SK-N-SH treated with all-trans-retinoic acid at 6 μM for 48 hours (cell line): ENCODE results near the gene MAML3.

Experiments used
- ATAC-seq: fragments of 200-7000 bp; cut with Tn5 transposase; 3 replicates; pipeline ENCODE4 v1.9.1; 2020; ENCODE audit warnings: mild to moderate bottlenecking, moderate library complexity
- ARNTL ChIP-seq: fragments of 450-650 bp; formaldehyde crosslinking; IDR thresholded peaks from 2 replicates; pipeline ENCODE4 v1.5.0; 2020; ENCODE audit warnings: low read depth, mild to moderate bottlenecking, moderate library complexity, borderline replicate concordance
- BACH2 ChIP-seq: fragments of 250-450 bp; sonication (Bioruptor Pico); IDR thresholded peaks from 2 replicates; pipeline ENCODE4 v1.9.0; 2021; ENCODE audit warnings: mild to moderate bottlenecking, borderline replicate concordance
- CSDC2 ChIP-seq: fragments of 250-450 bp; sonication (Bioruptor Pico); IDR thresholded peaks from 2 replicates; pipeline ENCODE4 v1.5.0; 2020; ENCODE audit warnings: mild to moderate bottlenecking, moderate library complexity
- CSRNP3 ChIP-seq: fragments of 250-450 bp; sonication (Bioruptor Pico); IDR thresholded peaks from 2 replicates; pipeline ENCODE4 v1.5.1; 2021; ENCODE audit warnings: mild to moderate bottlenecking, moderate library complexity
- ESRRG ChIP-seq: fragments of 250-450 bp; sonication (Bioruptor Pico); IDR thresholded peaks from 2 replicates; pipeline ENCODE4 v1.6.1; 2021; ENCODE audit warnings: mild to moderate bottlenecking
- GLIS3 ChIP-seq: fragments of 250-450 bp; sonication (Bioruptor Pico); IDR thresholded peaks from 2 replicates; pipeline ENCODE4 v1.5.0; 2020; ENCODE audit warnings: mild to moderate bottlenecking, moderate library complexity
- ISL1 ChIP-seq: fragments of 250-450 bp; sonication (Bioruptor Pico); IDR thresholded peaks from 2 replicates; pipeline ENCODE4 v2.1.2; 2022; ENCODE audit warnings: mild to moderate bottlenecking, moderate library complexity
- PPARA ChIP-seq: fragments of 250-450 bp; sonication (Bioruptor Pico); IDR thresholded peaks from 2 replicates; pipeline ENCODE4 v1.5.0; 2020; ENCODE audit warnings: mild to moderate bottlenecking, borderline replicate concordance
- RARB ChIP-seq: fragments of 250-450 bp; sonication (Bioruptor Pico); IDR thresholded peaks from 2 replicates; pipeline ENCODE4 v1.8.0; 2021; ENCODE audit warnings: mild to moderate bottlenecking, moderate library complexity
- SNAI2 ChIP-seq: fragments of 250-450 bp; sonication (Bioruptor Pico); IDR thresholded peaks from 2 replicates; pipeline ENCODE4 v1.5.0; 2020; ENCODE audit warnings: mild to moderate bottlenecking, moderate library complexity
- TCF4 ChIP-seq: fragments of 250-450 bp; sonication (Bioruptor Pico); IDR thresholded peaks from 2 replicates; pipeline ENCODE4 v1.8.0; 2021; ENCODE audit warnings: mild to moderate bottlenecking, moderate library complexity, borderline replicate concordance
- TOX ChIP-seq: fragments of 250-450 bp; sonication (Bioruptor Pico); IDR thresholded peaks from 2 replicates; pipeline ENCODE4 v1.8.0; 2021; ENCODE audit warnings: mild to moderate bottlenecking, moderate library complexity, borderline replicate concordance
- TSHZ2 ChIP-seq: fragments of 250-450 bp; sonication (Bioruptor Pico); IDR thresholded peaks from 2 replicates; pipeline ENCODE4 v1.5.0; 2020; ENCODE audit warnings: mild to moderate bottlenecking, moderate library complexity
- ZC3H10 ChIP-seq: fragments of 250-450 bp; sonication (Bioruptor Pico); IDR thresholded peaks from 2 replicates; pipeline ENCODE4 v1.5.1; 2021; ENCODE audit warnings: mild to moderate bottlenecking, moderate library complexity
- ZFP30 ChIP-seq: fragments of 450-650 bp; formaldehyde crosslinking; IDR thresholded peaks from 2 replicates; pipeline ENCODE4 v1.5.0; 2022; ENCODE audit warnings: mild to moderate bottlenecking, moderate library complexity
- ZNF565 ChIP-seq: fragments of 450-650 bp; formaldehyde crosslinking; conservative IDR thresholded peaks from 2 replicates; pipeline ENCODE4 v1.5.0; 2020; ENCODE audit warnings: low read depth, mild to moderate bottlenecking, moderate library complexity
- ZNF70 ChIP-seq: fragments of 450-650 bp; formaldehyde crosslinking; IDR thresholded peaks from 2 replicates; pipeline ENCODE4 v1.5.0; 2020; ENCODE audit warnings: mild to moderate bottlenecking, moderate library complexity
- ZNF8 ChIP-seq: fragments of 450-650 bp; formaldehyde crosslinking; IDR thresholded peaks from 2 replicates; pipeline ENCODE4 v1.5.0; 2020; ENCODE audit warnings: mild to moderate bottlenecking, moderate library complexity
- TF ChIP-seq, protein P1 (sequence below): fragments of 250-450 bp; sonication (Bioruptor Pico); IDR thresholded peaks from 2 replicates; pipeline ENCODE4 v1.8.0; 2021; ENCODE audit warnings: low read depth, mild to moderate bottlenecking, moderate library complexity, borderline replicate concordance
- TF ChIP-seq, protein P2 (sequence below): fragments of 250-450 bp; sonication (Bioruptor Pico); IDR thresholded peaks from 2 replicates; pipeline ENCODE4 v1.5.1; 2020; ENCODE audit warnings: low read depth, mild to moderate bottlenecking, moderate library complexity

MAML3 gene

DNA sequence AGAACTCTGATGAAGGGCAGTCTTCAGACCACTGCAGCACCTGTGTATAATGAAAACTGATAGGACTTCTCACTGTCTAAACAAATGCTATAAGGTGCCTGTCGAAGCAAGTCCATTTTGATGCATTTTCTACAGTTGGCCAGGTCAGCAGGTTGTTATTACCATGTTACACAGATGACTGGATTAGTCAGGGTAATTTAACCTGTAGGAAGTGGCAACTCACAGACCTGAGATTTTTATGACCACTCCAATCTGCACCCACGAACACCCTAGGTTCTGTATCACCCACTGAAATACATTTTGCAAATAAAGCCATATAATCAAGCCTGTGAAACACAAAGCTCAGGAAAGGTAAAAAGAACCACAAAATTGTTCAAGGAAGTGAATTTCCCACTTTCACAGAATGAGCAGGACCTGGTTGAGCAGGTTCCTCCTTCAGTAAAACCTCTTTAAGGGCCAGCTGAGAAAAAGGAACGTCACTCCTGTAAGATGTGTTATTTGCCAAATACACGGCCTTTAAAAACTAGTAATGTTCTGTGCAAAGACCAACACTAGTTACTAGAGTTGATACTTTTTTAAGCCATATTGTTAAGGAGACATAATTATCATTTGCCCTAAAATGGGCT, 12.7 kb downstream of the MAML3 start:
- no peak for ATAC-seq
- TF ChIP-seq ZNF70 (CRISPR knock-in tag): no peak
- TF ChIP-seq ZFP30 (CRISPR knock-in tag): no peak
- TF ChIP-seq, protein P1, sequence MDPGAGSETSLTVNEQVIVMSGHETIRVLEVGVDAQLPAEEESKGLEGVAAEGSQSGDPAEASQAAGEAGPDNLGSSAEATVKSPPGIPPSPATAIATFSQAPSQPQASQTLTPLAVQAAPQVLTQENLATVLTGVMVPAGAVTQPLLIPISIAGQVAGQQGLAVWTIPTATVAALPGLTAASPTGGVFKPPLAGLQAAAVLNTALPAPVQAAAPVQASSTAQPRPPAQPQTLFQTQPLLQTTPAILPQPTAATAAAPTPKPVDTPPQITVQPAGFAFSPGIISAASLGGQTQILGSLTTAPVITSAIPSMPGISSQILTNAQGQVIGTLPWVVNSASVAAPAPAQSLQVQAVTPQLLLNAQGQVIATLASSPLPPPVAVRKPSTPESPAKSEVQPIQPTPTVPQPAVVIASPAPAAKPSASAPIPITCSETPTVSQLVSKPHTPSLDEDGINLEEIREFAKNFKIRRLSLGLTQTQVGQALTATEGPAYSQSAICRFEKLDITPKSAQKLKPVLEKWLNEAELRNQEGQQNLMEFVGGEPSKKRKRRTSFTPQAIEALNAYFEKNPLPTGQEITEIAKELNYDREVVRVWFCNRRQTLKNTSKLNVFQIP (CRISPR knock-in tag): no peak
- no peak for TF ChIP-seq ISL1 (CRISPR knock-in tag)
- no peak for TF ChIP-seq CSRNP3 (CRISPR knock-in tag)
- no peak for TF ChIP-seq ZNF8 (CRISPR knock-in tag)
- TF ChIP-seq ZC3H10: no peak
- TF ChIP-seq CSDC2 (CRISPR knock-in tag): no peak
- TF ChIP-seq ESRRG (CRISPR knock-in tag): no peak

DNA sequence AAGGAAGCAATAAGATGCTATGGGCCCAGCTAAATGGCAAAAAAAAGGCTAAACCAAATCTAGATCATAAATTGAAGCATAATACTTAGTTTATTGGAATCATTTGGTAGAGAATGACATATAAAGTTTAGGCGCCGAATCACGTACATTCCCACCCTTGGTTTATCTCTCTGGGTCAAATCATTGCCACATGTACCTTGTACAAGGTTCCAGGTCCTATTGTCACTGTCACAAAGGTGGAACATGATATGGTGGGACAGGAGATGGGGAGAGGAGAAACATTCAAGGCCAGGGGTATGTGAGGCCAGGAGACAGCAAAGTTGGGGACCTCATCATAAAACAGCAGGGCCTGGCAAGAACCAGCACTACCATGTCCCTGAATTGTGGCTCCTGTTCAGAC, 13.4 kb downstream of the MAML3 start:
- ATAC-seq: no peak
- no peak for TF ChIP-seq ZNF8 (CRISPR knock-in tag)
- TF ChIP-seq, protein P2, sequence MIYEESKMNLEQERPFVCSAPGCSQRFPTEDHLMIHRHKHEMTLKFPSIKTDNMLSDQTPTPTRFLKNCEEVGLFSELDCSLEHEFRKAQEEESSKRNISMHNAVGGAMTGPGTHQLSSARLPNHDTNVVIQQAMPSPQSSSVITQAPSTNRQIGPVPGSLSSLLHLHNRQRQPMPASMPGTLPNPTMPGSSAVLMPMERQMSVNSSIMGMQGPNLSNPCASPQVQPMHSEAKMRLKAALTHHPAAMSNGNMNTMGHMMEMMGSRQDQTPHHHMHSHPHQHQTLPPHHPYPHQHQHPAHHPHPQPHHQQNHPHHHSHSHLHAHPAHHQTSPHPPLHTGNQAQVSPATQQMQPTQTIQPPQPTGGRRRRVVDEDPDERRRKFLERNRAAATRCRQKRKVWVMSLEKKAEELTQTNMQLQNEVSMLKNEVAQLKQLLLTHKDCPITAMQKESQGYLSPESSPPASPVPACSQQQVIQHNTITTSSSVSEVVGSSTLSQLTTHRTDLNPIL (CRISPR knock-in tag): no peak
- TF ChIP-seq ESRRG (CRISPR knock-in tag): no peak
- no peak for TF ChIP-seq PPARA (CRISPR knock-in tag)
- TF ChIP-seq CSDC2 (CRISPR knock-in tag): no peak

DNA sequence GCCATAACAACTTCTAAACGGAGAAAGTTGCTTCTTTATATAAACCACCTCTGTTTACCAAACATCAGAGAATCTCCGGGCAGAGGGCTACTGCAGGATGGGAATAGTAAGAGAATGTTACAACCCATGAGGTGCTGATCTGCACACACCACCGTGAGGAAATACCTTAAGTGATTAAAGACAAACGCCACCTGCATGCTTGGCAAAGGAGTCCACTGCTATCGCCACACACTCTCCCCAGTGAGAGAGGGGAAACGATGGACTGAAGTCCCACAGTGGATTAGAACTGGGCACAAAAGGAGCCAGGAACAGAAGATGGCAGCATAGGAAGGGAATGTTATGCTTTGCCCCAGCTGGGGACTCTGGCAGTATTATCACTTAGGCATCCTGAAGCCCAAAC, 15.6 kb downstream of the MAML3 start:
- no peak for TF ChIP-seq GLIS3 (CRISPR knock-in tag)
- TF ChIP-seq PPARA (CRISPR knock-in tag): no peak
- TF ChIP-seq ESRRG (CRISPR knock-in tag): no peak
- no peak for TF ChIP-seq ARNTL (CRISPR knock-in tag)
- no peak for TF ChIP-seq ZNF565 (CRISPR knock-in tag)
- no peak for TF ChIP-seq BACH2 (CRISPR knock-in tag)
- TF ChIP-seq ZC3H10: no peak
- TF ChIP-seq RARB: no peak
- no peak for TF ChIP-seq SNAI2
- TF ChIP-seq TOX (CRISPR knock-in tag): no peak
- no peak for TF ChIP-seq ZNF70 (CRISPR knock-in tag)
- TF ChIP-seq, protein P2 (CRISPR knock-in tag): no peak
- TF ChIP-seq TCF4: no peak
- no peak for TF ChIP-seq TSHZ2 (CRISPR knock-in tag)
- TF ChIP-seq, all 23 proteins: peak for 0
- ATAC-seq: no peak

- TF ChIP-seq PPARA (CRISPR knock-in tag) (no peak), ARNTL (CRISPR knock-in tag) (no peak), CSRNP3 (CRISPR knock-in tag) (no peak), BACH2 (CRISPR knock-in tag) (no peak), ZNF8 (CRISPR knock-in tag) (no peak), ZNF70 (CRISPR knock-in tag) (no peak), ZC3H10 (no peak), TOX (CRISPR knock-in tag) (no peak), RARB (no peak)
- ATAC-seq: no peak
Measured at GRCh38 chr4:140137671-140138070, 16.3 kb downstream of the MAML3 start.
